GM18526 (cell line): ENCODE data around the gene NMS.

Experiments used
- POLR2A ChIP-seq: IDR thresholded peaks from 3 replicates; pipeline ENCODE4 v1.6.1; 2011; ENCODE audit not compliant: insufficient read length; ENCODE audit errors: extremely low read depth

Gene NMS

GRCh38 chr2:100460904-100461530 is 9.3 kb upstream of the NMS start:
- TF ChIP-seq POLR2A, result no peak

GRCh38 chr2:100470898-100471514 is 724 bp downstream of the NMS start:
- TF ChIP-seq POLR2A, result no peak

GRCh38 chr2:100476606-100477005 is 6.3 kb downstream of the NMS start:
- no peak for TF ChIP-seq POLR2A

GRCh38 chr2:100482741-100483140 is 12.5 kb downstream of the NMS start:
- TF ChIP-seq POLR2A, result no peak

GRCh38 chr2:100483895-100484294 is 13.6 kb downstream of the NMS start:
- TF ChIP-seq POLR2A, result no peak

GRCh38 chr2:100484390-100484789 is 14.1 kb downstream of the NMS start:
- TF ChIP-seq POLR2A, result no peak

- no peak for TF ChIP-seq POLR2A
Observed at GRCh38 chr2:100485396-100485795, 15.1 kb downstream of the NMS start.

- TF ChIP-seq POLR2A, result no peak
Observed at GRCh38 chr2:100494712-100495111, 24.4 kb downstream of the NMS start.

GRCh38 chr2:100502782-100503181 is 32.5 kb downstream of the NMS start:
- no peak for TF ChIP-seq POLR2A

- no peak for TF ChIP-seq POLR2A
Observed at GRCh38 chr2:100504542-100504941, 34.3 kb downstream of the NMS start.

GRCh38 chr2:100509066-100509465 is 38.8 kb downstream of the NMS start:
- no peak for TF ChIP-seq POLR2A

GRCh38 chr2:100513650-100514049 is 43.4 kb downstream of the NMS start:
- no peak for TF ChIP-seq POLR2A

- TF ChIP-seq POLR2A, result no peak
Observed at GRCh38 chr2:100517556-100517955, 47.3 kb downstream of the NMS start.

- no peak for TF ChIP-seq POLR2A
Observed at GRCh38 chr2:100518801-100519200, 48.5 kb downstream of the NMS start.

- no peak for TF ChIP-seq POLR2A
Observed at GRCh38 chr2:100520224-100520623, 49.9 kb downstream of the NMS start.

GRCh38 chr2:100522430-100522829 is 52.1 kb downstream of the NMS start:
- no peak for TF ChIP-seq POLR2A

GRCh38 chr2:100524331-100524730 is 54.0 kb downstream of the NMS start:
- no peak for TF ChIP-seq POLR2A

GRCh38 chr2:100526868-100527267 is 56.6 kb downstream of the NMS start:
- TF ChIP-seq POLR2A, result no peak
